OCI-M2 (cell line): Measurements from ENCODE around the gene VWA8.
"Not testable (repeated sequence)": the region's sequence is repeated elsewhere in the genome, so short reads cannot be mapped to it uniquely, and the experiment has no call there.

Experiments used
- DNase-seq: peaks from one replicate; lab custom pipeline; 2025; ENCODE audit not compliant: unreplicated experiment; lab: John Stamatoyannopoulos, UW

VWA8 gene

DNA sequence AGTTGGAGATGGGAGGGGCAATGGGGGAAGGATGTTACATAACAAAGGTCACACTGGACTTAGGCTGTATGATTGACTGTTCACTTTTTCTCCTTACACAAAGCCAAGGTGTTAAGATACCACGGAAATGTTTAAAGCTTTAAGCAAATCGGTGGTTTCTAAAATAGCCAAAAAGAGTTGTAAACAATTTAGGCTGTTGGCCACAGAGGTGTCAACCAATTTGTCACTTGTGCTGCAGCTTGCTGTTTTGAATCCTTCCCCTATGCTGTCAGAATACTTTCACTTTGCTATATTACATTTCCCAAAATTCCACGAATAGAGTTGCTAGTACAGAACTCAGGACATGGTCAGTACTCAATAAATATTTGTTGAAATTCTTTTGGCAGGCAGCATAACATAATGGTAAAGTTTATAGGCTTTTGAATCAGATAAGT is 149.3 kb downstream of the VWA8 start:
- no peak for DNase-seq

DNA sequence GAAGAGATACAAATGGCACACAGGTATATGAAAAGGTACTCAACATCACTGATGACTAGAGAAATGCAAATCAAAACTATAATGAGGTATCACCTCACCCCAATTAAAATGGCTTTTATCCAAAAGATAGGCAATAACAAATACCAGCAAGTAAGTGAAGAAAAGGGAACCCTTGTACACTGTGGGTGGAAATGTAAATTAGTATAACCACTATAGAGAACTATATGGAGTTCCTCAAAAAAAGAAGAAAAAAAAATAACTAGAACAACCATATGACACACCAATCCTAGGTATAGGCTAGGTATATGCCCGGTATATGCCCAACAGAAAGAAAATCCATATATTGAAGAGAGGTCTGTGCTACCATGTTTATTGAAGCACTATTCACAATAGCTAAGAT is 150.9 kb downstream of the VWA8 start:
- DNase-seq = no peak

DNA sequence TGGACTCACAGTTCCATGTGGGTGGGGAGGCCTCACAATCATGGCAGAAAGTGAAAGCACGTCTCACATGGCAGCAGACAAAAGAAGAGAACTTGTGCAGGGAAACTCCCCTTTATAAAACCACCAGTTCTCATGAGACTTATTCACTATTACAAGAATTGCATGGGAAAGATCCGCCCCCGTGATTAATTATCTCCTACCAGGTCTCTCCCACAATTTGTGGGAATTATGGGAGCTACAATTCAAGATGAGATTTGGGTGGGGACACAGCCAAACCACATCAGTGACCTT is 157.5 kb downstream of the VWA8 start:
- DNase-seq = not testable (repeated sequence)

DNA sequence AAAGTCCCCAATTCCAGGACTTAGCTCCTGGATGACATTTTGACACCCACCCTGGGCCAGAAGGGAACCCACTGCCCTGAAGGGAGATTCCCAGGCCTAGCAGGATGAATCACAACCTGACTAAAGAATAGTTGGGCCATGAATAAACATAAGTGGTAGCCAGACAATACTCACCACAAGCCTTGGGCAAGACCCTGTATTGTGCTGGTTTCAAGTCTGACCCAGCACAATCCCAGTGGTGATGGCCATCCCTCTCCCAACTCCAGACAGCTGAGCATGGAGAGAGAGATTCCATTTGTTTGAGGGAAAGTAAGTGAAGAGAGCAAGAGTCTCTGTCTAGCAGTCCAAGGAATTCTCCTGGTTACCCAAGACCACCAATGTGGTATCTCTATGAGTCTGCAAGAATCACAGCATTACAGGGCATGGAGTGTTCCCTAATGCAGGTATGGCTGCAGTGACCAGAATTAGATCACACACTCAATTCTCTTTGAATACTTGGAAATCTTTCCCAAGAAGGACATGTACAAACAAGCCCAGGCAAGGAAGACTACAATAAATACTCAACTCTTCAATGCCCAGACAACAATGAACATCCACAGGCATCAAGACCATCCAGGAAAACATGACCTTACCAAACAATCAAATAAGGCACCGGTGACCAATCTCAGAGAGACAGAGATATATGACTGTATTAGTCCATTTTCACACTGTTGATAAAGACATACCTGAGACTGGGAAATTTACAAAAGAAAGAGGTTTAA is 158.0 kb downstream of the VWA8 start:
- no peak for DNase-seq

DNA sequence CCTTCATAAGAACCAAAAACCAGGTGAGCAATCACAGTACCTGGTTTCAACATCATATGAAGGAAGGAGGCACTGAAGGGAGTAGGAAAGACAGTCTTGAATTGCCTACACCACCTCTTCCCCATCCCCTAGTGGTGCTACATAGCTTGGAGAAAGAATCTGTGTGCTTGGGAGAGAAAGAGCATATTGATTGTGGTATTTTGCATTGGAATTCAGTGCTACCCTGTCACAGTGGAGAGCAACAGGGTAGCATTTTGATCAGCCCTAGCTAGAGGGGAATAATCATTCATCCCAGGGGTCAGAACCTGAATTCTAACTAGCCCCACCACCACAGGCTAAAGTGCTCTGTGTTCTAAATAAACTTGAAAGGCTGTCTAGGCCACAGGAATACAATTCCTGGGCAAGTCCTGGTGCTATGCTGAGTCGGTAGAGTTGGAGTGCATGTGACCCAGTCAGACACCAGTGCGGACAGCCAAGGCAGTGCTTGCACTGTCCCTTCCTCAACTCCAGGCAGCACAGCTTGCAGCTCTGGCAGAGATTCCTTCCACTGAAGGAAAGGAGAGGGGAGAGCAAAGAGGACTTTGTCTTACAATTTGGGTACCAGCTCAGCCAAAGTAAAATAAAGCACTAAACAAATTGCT is 158.7 kb downstream of the VWA8 start:
- no peak for DNase-seq

DNA sequence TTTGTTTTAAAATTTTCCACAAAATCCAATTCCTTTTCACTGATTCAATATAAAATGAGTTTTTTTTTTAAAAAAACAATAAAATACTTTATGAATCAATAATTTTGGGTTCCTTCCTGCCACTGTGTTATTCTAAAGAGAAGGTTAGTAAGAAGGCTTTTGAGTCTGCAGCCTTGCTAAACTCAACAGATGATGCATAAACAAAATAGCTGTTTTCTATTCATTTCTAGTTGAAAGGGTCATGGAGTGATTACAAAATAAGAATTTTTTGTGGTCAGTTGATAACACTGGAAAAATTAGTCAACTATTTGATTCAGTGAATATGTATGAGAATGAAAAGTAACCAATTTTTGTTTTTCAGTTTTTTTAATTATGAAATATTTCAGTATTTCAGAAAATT is 169.9 kb downstream of the VWA8 start:
- DNase-seq = no peak

DNA sequence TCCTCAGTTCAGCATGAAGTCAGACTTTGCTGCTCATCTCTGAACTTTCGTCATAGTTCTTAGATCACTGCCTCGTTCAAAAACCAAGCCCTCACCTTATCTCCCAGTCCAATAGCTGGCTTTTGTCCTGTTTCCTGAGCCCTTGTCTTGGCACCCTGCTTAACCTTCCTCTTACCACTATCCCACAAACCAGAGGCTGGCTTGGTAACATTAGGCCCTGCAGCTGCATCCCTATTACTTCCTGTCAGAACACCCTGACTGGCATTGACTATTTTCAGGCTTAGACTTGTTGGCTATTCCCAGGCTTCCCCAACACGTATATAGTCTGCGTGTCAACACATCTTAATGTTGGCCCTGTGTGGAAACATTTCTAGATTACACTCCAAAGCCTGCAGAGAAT is 172.4 kb downstream of the VWA8 start:
- DNase-seq = no peak

DNA sequence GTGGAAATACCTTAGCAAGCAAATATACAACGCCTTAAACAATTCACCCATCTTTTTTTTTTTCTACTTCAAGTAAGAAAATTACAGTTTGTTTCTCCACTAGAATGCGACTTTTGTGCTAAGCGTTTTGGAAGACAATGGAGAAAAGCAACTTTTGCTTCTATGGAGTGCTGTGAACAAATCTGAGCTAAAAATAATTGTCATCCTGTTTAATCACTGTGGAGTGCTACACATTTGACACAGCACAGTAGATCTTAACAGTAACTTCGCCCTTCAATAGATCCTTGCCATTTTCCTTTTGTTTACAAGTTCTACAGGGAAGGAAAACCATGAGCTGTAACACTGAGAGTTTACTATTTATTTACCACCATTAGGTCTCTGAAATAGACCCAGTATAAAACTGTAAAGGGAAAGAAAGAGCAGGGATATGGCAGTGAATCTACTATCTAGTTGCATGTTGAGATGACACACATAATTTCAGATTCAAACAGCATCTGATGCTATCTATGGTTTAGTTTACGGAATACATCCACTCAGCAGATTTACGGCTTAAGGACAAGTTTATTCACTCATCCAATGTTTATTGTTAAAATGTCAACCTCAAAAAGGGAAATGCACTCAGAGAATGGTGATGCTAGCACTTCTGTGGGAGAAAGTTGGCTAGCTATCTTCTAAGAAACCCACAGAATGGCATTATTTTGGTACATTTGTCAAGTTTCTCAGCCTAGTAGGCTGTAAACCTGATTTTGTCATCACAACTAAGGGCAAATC is 175.3 kb downstream of the VWA8 start:
- DNase-seq = no peak

DNA sequence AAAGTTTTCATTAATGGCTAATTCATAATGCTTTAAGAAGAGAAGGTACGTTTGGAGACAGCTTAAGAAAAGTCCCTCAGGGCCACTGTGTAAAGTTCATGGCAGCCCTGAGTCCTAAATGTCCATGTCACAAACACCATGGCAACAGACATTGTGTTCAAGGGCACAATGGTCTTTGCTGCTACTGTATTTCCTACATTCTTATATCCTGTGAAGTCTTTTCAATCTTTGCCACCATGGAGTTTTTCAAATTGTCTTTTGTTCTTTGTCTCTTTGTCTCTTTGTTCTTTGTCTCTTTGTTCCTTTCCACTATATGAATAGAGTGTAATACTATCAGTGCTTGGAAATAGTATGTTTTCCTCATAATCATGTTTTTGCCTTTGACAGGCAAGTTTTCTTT is 178.8 kb downstream of the VWA8 start:
- DNase-seq = no peak

DNA sequence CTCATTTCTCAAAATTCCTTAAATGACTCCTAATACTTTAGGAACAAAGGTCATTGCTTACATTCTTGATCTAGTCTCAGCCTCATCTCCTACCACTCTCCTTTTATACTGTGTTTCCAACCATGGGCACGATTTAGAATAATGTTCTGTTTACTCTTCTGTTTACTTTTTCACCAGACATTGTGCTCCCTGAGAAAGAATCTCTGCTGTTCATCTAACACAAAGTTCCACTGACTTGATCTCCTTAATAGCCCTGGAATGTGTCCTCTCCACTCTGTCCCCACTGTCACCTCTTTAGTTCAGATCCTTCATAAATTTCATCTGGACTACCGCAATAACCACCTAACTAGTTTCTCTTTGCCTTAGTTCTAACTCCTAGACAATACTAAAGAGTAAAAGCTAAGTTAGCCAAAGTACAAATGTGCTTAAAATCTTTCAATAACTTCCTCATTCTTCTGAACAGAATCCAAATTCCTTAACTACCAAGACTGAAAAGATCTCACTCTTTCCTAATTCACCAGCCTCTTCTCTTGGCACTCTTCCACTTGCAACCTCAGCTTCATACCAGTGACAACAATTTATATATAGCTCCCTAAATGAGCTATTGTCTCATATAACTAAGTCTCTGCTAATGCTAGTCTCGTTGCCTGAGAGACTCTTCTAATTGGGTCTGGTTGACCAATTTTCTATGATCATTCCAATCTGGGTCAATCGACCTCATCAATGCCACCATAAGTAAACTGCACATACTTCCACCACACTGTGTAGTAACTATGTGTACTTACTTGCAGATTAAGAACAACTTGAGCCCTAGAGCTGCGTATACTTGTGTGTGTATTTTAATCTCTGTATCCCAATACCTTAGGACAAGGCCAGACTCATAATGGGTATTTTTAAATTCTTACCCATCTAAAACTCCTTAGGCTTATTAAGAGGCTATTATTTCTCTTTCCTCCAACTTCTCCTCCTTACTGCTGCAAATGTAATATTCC is 179.9 kb downstream of the VWA8 start:
- DNase-seq = no peak

DNA sequence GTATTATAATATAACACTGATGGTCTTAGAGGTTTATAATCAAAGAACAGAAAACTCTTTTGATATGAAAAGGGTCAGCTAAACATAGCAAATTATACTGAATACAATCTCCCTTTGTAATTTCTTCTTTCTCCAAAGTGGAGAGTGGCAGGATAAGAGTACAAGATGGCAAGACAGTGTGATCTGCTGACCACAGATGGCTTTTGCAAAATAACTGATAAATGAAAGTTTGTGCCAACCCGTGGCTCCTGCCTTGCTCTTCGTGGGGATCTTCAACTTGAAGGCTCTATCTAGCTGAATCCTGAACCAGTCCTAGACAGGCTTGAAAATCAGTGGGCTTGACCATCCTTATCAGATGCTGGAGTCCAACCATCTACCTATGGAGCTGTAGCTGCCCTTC is 185.7 kb downstream of the VWA8 start:
- DNase-seq = no peak

DNA sequence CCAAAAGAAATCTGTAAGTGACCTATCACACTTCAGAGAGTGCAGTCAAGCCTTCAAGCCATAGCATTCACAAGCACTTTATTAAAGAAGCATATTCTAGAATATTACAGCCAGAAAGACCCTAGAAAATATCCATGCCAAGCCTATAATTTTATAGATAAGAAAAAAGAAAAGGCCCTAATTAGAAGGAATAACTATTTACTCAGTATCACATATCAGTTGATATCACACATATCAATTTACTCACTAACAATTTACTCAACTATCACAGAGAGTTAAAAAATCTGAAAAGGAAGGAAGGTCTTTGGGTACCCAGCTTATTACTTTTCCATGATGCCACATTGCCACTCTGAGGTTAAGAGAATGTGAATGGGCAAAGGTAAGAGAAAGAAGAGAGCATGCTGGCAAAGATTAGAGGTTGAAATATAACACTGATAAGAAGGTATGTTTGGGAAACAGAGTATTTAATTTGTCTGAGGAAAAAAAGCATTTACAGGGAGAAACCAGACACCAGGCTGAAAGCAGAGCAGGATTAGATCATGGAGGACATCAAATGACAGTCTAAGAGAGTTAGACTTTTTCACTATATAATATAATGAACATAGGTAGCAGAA is 186.2 kb downstream of the VWA8 start:
- DNase-seq = no peak

DNA sequence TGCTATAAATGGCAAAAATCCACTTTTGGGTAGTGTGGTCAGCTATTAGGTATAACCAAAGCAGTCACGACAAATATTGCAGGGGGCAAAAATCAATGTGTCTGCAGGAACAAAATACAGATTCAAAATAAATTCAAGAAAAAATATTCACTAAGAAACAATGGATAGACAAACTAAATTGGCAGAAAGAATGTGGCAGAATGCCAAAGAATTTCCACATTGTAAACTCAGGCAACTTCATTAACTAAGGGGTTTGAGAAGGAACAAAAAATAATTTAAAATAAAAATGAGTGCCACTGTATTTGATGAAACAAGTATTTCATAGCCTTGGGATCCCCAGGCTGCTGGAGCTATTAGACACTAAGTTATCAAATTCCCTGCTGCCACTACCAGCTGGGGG is 193.1 kb downstream of the VWA8 start:
- DNase-seq = no peak

DNA sequence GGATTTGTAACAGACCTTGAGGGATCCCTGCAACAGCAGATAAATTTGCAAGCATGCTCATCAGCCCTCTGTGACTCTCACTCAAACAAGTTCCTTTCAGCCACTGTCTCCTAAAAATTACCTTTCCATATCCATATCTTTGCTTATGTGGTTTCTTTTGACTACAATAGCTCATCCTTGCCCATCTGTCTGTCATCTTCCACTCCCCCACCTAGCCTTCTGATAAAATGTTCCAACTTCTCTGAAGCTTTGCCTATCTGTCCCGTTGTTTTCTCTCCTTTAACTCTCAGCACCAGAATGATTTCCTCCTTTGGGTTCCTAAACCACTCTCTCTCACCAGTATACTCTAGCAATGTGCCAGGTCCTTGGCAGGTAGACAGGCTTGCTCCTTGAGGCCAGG is 194.5 kb downstream of the VWA8 start:
- DNase-seq = no peak

DNA sequence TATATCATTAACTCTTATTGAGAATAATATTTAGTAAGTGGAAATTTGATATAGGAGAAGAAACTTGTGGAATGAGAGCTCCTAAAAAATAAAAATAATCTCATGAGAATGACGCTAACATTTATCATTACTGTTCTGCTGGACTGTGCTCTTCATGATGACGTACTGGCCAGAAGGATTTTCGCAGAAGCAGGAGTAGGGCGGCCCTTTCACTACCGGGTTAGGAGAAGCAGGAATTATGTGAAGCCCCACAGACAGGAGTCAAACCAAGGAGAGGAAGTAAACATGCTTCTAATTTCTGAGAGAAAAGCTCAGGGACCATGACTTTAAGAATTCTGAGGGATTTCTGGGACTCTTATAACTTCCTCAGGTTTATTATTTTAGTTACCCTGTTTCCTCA is 195.1 kb downstream of the VWA8 start:
- no peak for DNase-seq

DNA sequence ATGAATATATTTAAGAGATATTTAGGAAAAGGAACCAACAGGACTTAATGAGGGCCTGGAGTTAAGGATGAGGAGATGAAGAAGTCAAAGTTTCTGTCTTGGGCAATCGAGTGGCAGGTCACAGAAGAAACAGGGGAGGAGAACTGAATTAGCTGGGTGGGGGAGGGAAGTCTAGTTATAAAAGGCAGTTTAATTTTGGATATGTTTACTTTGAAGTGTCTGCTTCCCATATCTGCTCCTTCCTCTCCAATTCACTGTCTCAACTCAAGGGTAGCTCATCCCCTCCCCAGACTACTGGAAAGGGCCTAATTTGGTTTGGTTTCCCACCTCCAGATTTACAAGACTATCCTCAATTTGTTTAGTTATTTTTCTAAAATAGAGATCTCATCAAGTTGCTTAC is 195.9 kb downstream of the VWA8 start:
- no peak for DNase-seq

DNA sequence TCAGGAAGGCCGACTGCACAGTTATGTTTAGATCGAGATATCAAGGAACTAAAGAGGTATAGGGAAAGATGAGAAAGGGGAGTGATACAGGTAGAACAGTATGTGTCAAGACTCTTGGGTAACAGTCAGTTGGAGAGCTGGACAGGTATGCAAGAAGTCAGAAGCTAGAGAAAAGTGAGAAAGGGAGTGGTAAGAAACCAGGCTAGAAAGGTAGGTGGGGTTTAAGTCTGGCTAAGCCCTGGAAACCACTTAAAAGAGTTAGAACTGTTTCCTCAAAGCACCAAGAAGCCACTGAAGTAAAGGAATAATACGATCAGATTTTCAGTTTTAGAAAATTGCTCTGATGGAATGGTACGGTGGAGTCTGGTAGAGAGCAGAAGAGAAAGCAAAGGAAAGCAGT is 196.4 kb downstream of the VWA8 start:
- DNase-seq = no peak

DNA sequence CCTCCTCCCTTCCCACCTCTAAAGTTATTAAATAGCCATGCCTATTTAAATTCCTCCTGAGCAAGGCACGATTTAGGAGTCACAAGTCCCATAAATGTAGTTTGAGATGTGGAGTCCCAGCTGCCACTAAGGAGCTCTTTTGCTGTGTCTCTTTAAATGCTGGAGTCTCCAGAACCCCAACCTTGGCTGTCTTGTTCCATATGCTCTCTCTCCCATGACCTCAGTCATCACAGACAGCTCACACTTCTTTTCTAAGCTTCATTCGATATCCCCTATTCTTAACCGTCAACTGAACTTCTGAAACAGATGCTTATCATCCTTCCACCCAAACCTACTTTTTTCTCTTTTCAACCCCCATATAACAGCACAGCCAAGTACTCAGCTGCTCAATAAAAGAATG is 197.1 kb downstream of the VWA8 start:
- DNase-seq = no peak

DNA sequence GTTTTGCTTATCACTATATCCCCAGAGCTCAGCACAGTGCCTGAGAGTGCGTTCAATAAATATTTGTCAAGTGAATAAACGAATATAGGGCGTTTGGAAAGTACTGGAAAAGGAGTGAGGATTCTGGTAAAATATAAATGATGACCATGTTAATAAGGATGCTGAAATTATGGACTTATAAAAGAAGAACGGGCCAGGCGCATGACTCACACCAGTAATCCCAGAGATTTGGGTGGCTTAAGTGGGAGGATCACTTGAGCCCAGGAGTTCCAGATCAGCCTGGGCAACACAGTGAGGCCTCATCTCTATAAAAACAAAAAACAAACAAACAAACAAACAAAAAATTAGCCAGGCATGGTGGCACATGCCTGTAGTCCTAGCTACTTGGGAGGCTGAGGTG is 198.1 kb downstream of the VWA8 start:
- no peak for DNase-seq

DNA sequence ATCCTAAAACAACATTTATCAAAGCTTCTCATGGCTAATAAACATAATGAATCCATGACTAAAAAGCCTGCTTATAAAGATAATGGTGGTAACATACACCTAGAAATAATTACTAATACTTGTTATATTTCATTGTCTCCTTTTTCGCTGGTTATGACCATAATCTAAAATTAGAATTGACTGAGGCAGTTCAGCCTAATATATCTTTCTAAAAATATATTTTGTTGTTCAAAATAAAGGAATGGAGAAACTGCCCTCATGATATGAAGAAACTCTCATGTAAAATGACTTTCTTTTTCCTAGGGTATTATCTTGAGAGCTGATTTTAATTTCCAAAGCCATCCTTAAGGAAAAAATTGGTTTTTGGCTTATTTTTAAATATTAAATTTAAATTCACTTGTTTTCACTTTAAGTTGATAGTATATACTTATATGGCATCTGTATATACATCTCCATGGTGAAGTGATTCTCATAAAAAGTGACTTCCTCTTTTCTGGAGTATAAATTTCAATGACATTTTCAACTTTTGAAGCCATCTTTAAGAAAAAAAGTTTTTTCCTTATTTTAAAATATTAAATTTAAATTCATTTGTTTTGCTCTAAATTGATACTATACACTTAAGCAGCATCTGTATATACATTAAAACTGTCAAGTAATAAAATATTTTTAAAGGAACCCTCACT is 204.6 kb downstream of the VWA8 start:
- DNase-seq = no peak
